ENCODE data around the gene PON2. TPM values are rescaled to one million over a fixed set of nuclear protein-coding genes. Genes with fewer than 3 reads are reported as not detected.

Gene PON2
- total and polyA plus RNA-seq, 8 donors, result 192 to 511 (median 294) TPM

GRCh38 chr7:95435422-95435780 is 573 bp upstream of the PON2 start:
- intact Hi-C loops (cut with DNase I), result no loop called here
- ATAC-seq, result peak; percentile 1

GRCh38 chr7:95433952-95434556 is 774 bp downstream of the PON2 start:
- ATAC-seq, result peak; percentile 33
- DNase-seq, result peak in 1 of 4 donors; percentile 12
- intact Hi-C loops (cut with DNase I), result no loop called here
- Histone ChIP-seq H3K4me3 (peak overlapping the region; percentile 66 to 70), H3K9me3 (no peaks in the 10 kb centered on the region), H3K4me1 (peaks cover 7 to 28% of the 10 kb centered on the region in 2 donors), H3K27me3 (no peaks in the 10 kb centered on the region), H3K27ac (peak overlapping the region; percentile 92 to 93), H3K36me3 (no peaks in the 10 kb centered on the region)
- TF ChIP-seq, protein P1, sequence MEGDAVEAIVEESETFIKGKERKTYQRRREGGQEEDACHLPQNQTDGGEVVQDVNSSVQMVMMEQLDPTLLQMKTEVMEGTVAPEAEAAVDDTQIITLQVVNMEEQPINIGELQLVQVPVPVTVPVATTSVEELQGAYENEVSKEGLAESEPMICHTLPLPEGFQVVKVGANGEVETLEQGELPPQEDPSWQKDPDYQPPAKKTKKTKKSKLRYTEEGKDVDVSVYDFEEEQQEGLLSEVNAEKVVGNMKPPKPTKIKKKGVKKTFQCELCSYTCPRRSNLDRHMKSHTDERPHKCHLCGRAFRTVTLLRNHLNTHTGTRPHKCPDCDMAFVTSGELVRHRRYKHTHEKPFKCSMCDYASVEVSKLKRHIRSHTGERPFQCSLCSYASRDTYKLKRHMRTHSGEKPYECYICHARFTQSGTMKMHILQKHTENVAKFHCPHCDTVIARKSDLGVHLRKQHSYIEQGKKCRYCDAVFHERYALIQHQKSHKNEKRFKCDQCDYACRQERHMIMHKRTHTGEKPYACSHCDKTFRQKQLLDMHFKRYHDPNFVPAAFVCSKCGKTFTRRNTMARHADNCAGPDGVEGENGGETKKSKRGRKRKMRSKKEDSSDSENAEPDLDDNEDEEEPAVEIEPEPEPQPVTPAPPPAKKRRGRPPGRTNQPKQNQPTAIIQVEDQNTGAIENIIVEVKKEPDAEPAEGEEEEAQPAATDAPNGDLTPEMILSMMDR (IDR thresholded peaks at IDR 0.05), result no peak

More at GRCh38 chr7:95435422-95435780, 573 bp upstream of the PON2 start:
- H3K4me1 ChIP-seq, result peaks cover 7 to 26% of the 10 kb centered on the region in 2 donors
- H3K4me3 ChIP-seq, result peak overlapping the region; percentile 66 to 70
- H3K36me3 ChIP-seq, result no peaks in the 10 kb centered on the region
- H3K9me3 ChIP-seq, result no peaks in the 10 kb centered on the region
- DNase-seq, result no peak
- no peaks in the 10 kb centered on the region for H3K27me3 ChIP-seq
- H3K27ac ChIP-seq, result peak overlapping the region; percentile 92 to 93
- TF ChIP-seq, protein P1 (IDR thresholded peaks at IDR 0.05), result no peak

GRCh38 chr7:95433129-95433528 is 1.7 kb downstream of the PON2 start:
- no peaks in the 10 kb centered on the region for H3K36me3 ChIP-seq
- H3K4me1 ChIP-seq, result peaks cover 7 to 28% of the 10 kb centered on the region in 2 donors
- intact Hi-C loops (cut with DNase I), result no loop called here
- ATAC-seq (no peak), DNase-seq (no peak)
- no peaks in the 10 kb centered on the region for H3K9me3 ChIP-seq
- TF ChIP-seq, protein P1 (IDR thresholded peaks at IDR 0.05), result no peak
- peak overlapping the region in 1 of 2 donors; percentile 66 for H3K4me3 ChIP-seq
- no peaks in the 10 kb centered on the region for H3K27me3 ChIP-seq
- no peak overlapping the region for H3K27ac ChIP-seq

DNA sequence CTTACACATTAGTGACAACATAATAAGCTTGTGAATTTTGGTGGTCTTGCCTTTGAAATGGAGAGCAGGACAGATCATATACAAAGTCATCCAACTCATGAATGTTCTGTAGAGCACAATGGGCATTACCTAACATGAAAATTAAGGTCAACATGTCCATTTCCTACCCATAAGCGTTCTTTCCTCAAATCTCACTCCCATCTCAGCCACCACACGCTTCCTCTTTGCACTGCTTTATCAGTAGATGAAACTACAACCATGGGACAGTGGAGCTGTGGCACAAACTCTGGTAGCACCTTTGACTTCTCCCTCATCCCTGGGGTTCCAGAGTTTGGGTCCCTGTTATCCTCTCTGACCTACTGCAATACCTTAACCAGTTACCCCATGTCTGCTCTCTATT is 2.2 kb downstream of the PON2 start:
- no peak for ATAC-seq
- Histone ChIP-seq H3K36me3 (no peaks in the 10 kb centered on the region), H3K9me3 (no peaks in the 10 kb centered on the region), H3K27me3 (no peaks in the 10 kb centered on the region), H3K27ac (no peak overlapping the region), H3K4me3 (peak overlapping the region in 1 of 2 donors; percentile 66), H3K4me1 (peaks cover 7 to 28% of the 10 kb centered on the region in 2 donors)
- intact Hi-C loops (cut with DNase I), result no loop called here
- TF ChIP-seq, protein P1 (IDR thresholded peaks at IDR 0.05), result no peak
- DNase-seq, result no peak

DNA sequence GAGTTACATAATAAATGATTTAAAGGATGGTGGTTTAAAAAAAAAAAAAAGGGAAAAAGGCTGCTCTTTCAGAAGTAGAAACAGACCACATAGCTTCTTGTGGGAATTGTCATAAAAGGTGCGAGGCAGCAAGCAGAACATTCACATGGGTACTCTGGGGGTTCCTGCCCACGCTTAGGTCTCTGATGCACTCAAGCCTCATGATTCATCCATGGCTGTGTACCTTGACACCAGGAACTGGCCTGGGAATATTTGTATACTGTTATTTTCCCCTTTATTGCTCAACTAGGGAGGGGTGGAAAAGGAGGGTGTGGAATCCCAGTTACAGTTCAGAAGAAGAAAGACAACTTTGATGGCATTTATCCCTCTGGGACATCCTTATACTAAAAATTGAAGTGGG is 4.0 kb downstream of the PON2 start:
- H3K9me3 ChIP-seq, result no peaks in the 10 kb centered on the region
- no peak for DNase-seq
- no peaks in the 10 kb centered on the region for H3K36me3 ChIP-seq
- H3K27ac ChIP-seq, result peak overlapping the region in 1 of 2 donors; percentile 15
- intact Hi-C loops (cut with DNase I), result no loop called here
- H3K27me3 ChIP-seq, result no peaks in the 10 kb centered on the region
- no peak overlapping the region for H3K4me3 ChIP-seq
- TF ChIP-seq, protein P1 (IDR thresholded peaks at IDR 0.05), result no peak
- ATAC-seq, result peak; percentile 16
- H3K4me1 ChIP-seq, result peaks cover 7 to 33% of the 10 kb centered on the region in 2 donors
